Glutamatergic neuron (in vitro differentiated cells): Measurements from ENCODE around the gene LRP1-AS. TPM values are rescaled to one million over a fixed set of nuclear protein-coding genes. Genes with fewer than 3 reads are reported as not detected.

Experiments
- DNase-seq: peaks from one replicate; pipeline ENCODE4 v3.0.0; 2022
- H3K27ac Mint-ChIP-seq: one replicate; pipeline ENCODE4 v1.8.0; 2020; ENCODE audit warnings: mild to moderate bottlenecking, mixed read lengths, inconsistent platforms; ENCODE audit not compliant: unreplicated experiment
- H3K27me3 Mint-ChIP-seq: one replicate; pipeline ENCODE4 v1.8.0; 2020; ENCODE audit warnings: mild to moderate bottlenecking, moderate library complexity, mixed read lengths, inconsistent platforms; ENCODE audit not compliant: unreplicated experiment
- H3K36me3 Mint-ChIP-seq: one replicate; pipeline ENCODE4 v1.8.0; 2020; ENCODE audit warnings: mild to moderate bottlenecking, mixed read lengths, inconsistent platforms; ENCODE audit not compliant: unreplicated experiment
- H3K4me1 Mint-ChIP-seq: one replicate; pipeline ENCODE4 v1.8.0; 2020; ENCODE audit warnings: mild to moderate bottlenecking, low read depth, mixed read lengths, inconsistent platforms; ENCODE audit not compliant: unreplicated experiment
- H3K4me3 Mint-ChIP-seq: one replicate; pipeline ENCODE4 v1.8.0; 2020; ENCODE audit warnings: mild to moderate bottlenecking, mixed read lengths, inconsistent platforms; ENCODE audit not compliant: unreplicated experiment
- H3K9me3 Mint-ChIP-seq: one replicate; pipeline ENCODE4 v1.8.0; 2020; ENCODE audit warnings: mild to moderate bottlenecking, moderate library complexity, mixed read lengths, inconsistent platforms; ENCODE audit not compliant: unreplicated experiment
- CTCF ChIP-seq: fragments of 200-600 bp; sonication (generic); IDR thresholded peaks from one replicate; pipeline ENCODE4 v1.5.0; 2021; ENCODE audit not compliant: partially characterized antibody, unreplicated experiment
- total RNA-seq: library from RNA; stranded (reverse); fragmentation: NEBNext Ultra II Directional; extraction: Animal tissue kit (Norgen Biotek cat#: 25700); gene quantifications from one replicate; pipeline ENCODE4 v1.2.1, GENCODE V29; 2021; ENCODE audit not compliant: unreplicated experiment

Gene LRP1-AS
- total RNA-seq, 1 donor from 2014 or later = not detected

- no peak for DNase-seq
- H3K27me3 Mint-ChIP-seq = peaks cover 16% of the 10 kb centered on the region
- peaks cover 5% of the 10 kb centered on the region for H3K36me3 Mint-ChIP-seq
- no peak overlapping the region for H3K27ac Mint-ChIP-seq
- H3K4me3 Mint-ChIP-seq = no peak overlapping the region
- H3K4me1 Mint-ChIP-seq = no peaks in the 10 kb centered on the region
- TF ChIP-seq CTCF = no peak
- peaks cover 5% of the 10 kb centered on the region for H3K9me3 Mint-ChIP-seq
These were observed 23.5 kb upstream of the LRP1-AS start for GRCh38 chr12:57170927-57171326.

- Mint-ChIP-seq H3K36me3 (peaks cover 5% of the 10 kb centered on the region), H3K9me3 (peaks cover 5% of the 10 kb centered on the region), H3K27me3 (peaks cover 14% of the 10 kb centered on the region), H3K27ac (peak overlapping the region; percentile 18), H3K4me1 (no peaks in the 10 kb centered on the region), H3K4me3 (no peak overlapping the region)
- TF ChIP-seq CTCF = no peak
- DNase-seq = no peak
These were observed 23.0 kb upstream of the LRP1-AS start for GRCh38 chr12:57170408-57170807.

- Mint-ChIP-seq H3K9me3 (peaks cover 5% of the 10 kb centered on the region), H3K27ac (peak overlapping the region; percentile 18), H3K36me3 (peaks cover 5% of the 10 kb centered on the region), H3K4me1 (no peaks in the 10 kb centered on the region), H3K4me3 (no peak overlapping the region), H3K27me3 (peaks cover 12% of the 10 kb centered on the region)
- DNase-seq = no peak
- TF ChIP-seq CTCF = no peak
These were observed 22.6 kb upstream of the LRP1-AS start for GRCh38 chr12:57169969-57170368.

- Mint-ChIP-seq H3K27ac (no peak overlapping the region), H3K9me3 (peaks cover 5% of the 10 kb centered on the region), H3K36me3 (peaks cover 13% of the 10 kb centered on the region), H3K27me3 (peaks cover 12% of the 10 kb centered on the region), H3K4me3 (no peak overlapping the region), H3K4me1 (no peaks in the 10 kb centered on the region)
- DNase-seq = no peak
- TF ChIP-seq CTCF = no peak
These were observed 21.8 kb upstream of the LRP1-AS start for GRCh38 chr12:57169046-57169795.

- DNase-seq = no peak
- no peak for TF ChIP-seq CTCF
- peaks cover 5% of the 10 kb centered on the region for H3K9me3 Mint-ChIP-seq
- H3K4me1 Mint-ChIP-seq = no peaks in the 10 kb centered on the region
- H3K4me3 Mint-ChIP-seq = no peak overlapping the region
- H3K27ac Mint-ChIP-seq = no peak overlapping the region
- H3K36me3 Mint-ChIP-seq = peaks cover 13% of the 10 kb centered on the region
- peaks cover 11% of the 10 kb centered on the region for H3K27me3 Mint-ChIP-seq
These were observed 20.6 kb upstream of the LRP1-AS start for GRCh38 chr12:57168058-57168457.
